Ascending aorta (tissue), 2 donors: ENCODE results near the gene STK38L. TPM values are rescaled to one million over a fixed set of nuclear protein-coding genes. Genes with fewer than 3 reads are reported as not detected.

Experiments
- DNase-seq, 2 donors: peaks; one replicate each; pipeline ENCODE4 v3.0.0-alpha.2; 2019; ENCODE audit warnings: low spot score in 2 of 2
- H3K27ac ChIP-seq, 2 donors: fragments of 200-600 bp; sonication (generic); one replicate each; pipeline ENCODE4 v1.5.1; 2016 to 2017; ENCODE audit warnings: mild to moderate bottlenecking in 1 of 2
- H3K27me3 ChIP-seq: fragments of 200-600 bp; sonication (generic); one replicate; pipeline ENCODE4 v1.5.1; 2017
- H3K36me3 ChIP-seq, 2 donors: fragments of 200-600 bp; sonication (generic); one replicate each; pipeline ENCODE4 v1.5.1; 2016
- H3K4me1 ChIP-seq, 2 donors: fragments of 200-600 bp; sonication (generic); one replicate each; pipeline ENCODE4 v1.5.1; 2016 to 2017; ENCODE audit warnings: mild to moderate bottlenecking in 1 of 2
- H3K4me3 ChIP-seq, 2 donors: fragments of 200-600 bp; sonication (generic); one replicate each; pipeline ENCODE4 v1.5.1; 2016 to 2017; ENCODE audit warnings: mild to moderate bottlenecking in 1 of 2
- H3K9me3 ChIP-seq, 2 donors: fragments of 200-600 bp; sonication (generic); one replicate each; pipeline ENCODE4 v1.5.1; 2016
- intact Hi-C: fragments of 100-400 bp; cut with DNase I; formaldehyde crosslinking; loops from one replicate; pipeline ENCODE4 v1.15.1; 2023
- total RNA-seq: library from RNA; depleted of rRNA; stranded (reverse); fragments of >200 nt; gene quantifications from one replicate; pipeline ENCODE4 v1.1.0, GENCODE V29; 2016
- TF ChIP-seq, protein P1 (sequence below), 3 experiments: fragments of 200-600 bp in 2 of 3; fragments of 450-650 bp in 1 of 3; sonication (generic) in 2 of 3; IDR thresholded peaks; one replicate each; pipeline ENCODE4 v1.5.1; 2016 to 2019; ENCODE audit warnings: antibody characterized with exemption in 3 of 3, mild to moderate bottlenecking in 1 of 3, moderate library complexity in 1 of 3

The STK38L gene
- total RNA-seq, 1 donor from 2014 or later: 137 TPM

DNA sequence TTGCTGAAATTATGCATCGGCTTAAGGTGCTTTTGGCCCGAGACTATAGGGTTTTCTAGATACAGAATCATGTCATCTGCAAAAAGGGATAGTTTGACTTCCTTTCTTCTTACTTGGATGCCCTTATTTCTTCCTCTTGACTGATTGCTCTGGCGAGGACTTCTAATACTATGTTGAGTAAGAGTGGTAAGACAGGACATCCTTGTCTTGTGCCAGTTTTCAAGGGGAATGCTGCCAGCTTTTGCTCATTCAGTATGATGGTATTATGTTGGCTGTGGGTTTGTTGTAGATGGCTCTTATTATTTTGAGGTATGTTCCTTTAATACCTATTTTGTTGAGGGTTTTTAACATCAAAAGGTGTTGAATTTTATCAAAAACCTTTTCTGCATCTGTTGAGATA is 96.9 kb downstream of the STK38L start:
- no peak overlapping the region for H3K4me3 ChIP-seq
- H3K4me1 ChIP-seq: no peaks in the 10 kb centered on the region
- TF ChIP-seq, protein P1, sequence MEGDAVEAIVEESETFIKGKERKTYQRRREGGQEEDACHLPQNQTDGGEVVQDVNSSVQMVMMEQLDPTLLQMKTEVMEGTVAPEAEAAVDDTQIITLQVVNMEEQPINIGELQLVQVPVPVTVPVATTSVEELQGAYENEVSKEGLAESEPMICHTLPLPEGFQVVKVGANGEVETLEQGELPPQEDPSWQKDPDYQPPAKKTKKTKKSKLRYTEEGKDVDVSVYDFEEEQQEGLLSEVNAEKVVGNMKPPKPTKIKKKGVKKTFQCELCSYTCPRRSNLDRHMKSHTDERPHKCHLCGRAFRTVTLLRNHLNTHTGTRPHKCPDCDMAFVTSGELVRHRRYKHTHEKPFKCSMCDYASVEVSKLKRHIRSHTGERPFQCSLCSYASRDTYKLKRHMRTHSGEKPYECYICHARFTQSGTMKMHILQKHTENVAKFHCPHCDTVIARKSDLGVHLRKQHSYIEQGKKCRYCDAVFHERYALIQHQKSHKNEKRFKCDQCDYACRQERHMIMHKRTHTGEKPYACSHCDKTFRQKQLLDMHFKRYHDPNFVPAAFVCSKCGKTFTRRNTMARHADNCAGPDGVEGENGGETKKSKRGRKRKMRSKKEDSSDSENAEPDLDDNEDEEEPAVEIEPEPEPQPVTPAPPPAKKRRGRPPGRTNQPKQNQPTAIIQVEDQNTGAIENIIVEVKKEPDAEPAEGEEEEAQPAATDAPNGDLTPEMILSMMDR (IDR thresholded peaks at IDR 0.05): no peak
- no peak for DNase-seq
- intact Hi-C loops: no loop called here
- no peaks in the 10 kb centered on the region for H3K27me3 ChIP-seq
- no peaks in the 10 kb centered on the region for H3K9me3 ChIP-seq
- H3K27ac ChIP-seq: no peak overlapping the region
- H3K36me3 ChIP-seq: no peaks in the 10 kb centered on the region

- Histone ChIP-seq H3K4me3 (no peak overlapping the region), H3K36me3 (no peaks in the 10 kb centered on the region), H3K27ac (no peak overlapping the region), H3K9me3 (no peaks in the 10 kb centered on the region), H3K4me1 (no peaks in the 10 kb centered on the region), H3K27me3 (no peaks in the 10 kb centered on the region)
- no peak for DNase-seq
- intact Hi-C loops: no loop called here
- TF ChIP-seq, protein P1 (IDR thresholded peaks at IDR 0.05): no peak
These were observed 98.5 kb downstream of the STK38L start for GRCh38 chr12:27342536-27342935.

DNA sequence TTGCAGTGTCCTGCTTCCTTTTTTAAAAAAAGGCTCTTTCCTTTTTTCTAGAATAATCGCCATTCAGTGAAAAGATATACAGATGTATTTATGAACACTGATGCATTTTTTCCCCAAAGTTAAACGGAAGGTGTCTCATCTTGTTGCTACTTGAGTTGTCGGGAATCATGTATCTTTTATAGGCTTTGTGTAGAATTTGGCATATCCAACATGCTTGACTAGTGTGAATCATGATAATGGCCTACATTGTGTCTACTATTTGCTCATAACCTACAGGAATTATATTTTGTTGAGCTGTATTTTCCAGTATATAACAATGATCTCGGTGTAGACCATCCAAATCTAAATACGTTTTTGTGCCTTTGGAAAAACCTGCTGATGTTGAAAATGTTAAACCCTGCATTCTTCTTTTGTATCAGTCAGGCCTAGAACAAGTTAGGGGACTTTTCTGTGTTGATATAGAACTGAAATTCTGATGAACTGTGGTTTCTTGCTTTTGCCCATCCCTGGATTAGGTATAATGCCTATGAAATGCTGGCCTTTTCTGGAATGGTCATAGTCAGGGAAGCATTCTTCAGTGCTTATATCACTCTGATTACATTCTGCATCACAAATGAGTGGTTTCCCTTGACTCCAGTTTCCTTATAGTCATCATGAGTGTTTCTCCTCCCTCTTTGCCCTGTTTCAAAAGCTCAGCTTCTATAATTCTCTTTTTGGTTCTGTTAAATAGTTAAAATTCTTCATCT is 99.3 kb downstream of the STK38L start:
- intact Hi-C loops: no loop called here
- TF ChIP-seq, protein P1 (IDR thresholded peaks at IDR 0.05): no peak

GRCh38 chr12:27344246-27344645 is 100.2 kb downstream of the STK38L start:
- no peak for DNase-seq
- Histone ChIP-seq H3K4me3 (no peak overlapping the region), H3K27me3 (no peaks in the 10 kb centered on the region), H3K36me3 (no peaks in the 10 kb centered on the region), H3K9me3 (no peaks in the 10 kb centered on the region), H3K27ac (no peak overlapping the region), H3K4me1 (no peaks in the 10 kb centered on the region)
- intact Hi-C loops: no loop called here
- TF ChIP-seq, protein P1 (IDR thresholded peaks at IDR 0.05): no peak

More for the DNA sequence above, 99.3 kb downstream of the STK38L start:
- DNase-seq: no peak
- Histone ChIP-seq H3K27me3 (no peaks in the 10 kb centered on the region), H3K4me1 (no peaks in the 10 kb centered on the region), H3K36me3 (no peaks in the 10 kb centered on the region), H3K4me3 (no peak overlapping the region), H3K9me3 (no peaks in the 10 kb centered on the region), H3K27ac (no peak overlapping the region)

GRCh38 chr12:27344760-27345159 is 100.7 kb downstream of the STK38L start:
- TF ChIP-seq, protein P1 (IDR thresholded peaks at IDR 0.05): no peak
- H3K9me3 ChIP-seq: no peaks in the 10 kb centered on the region
- H3K27me3 ChIP-seq: no peaks in the 10 kb centered on the region
- no peak overlapping the region for H3K27ac ChIP-seq
- no peaks in the 10 kb centered on the region for H3K36me3 ChIP-seq
- H3K4me1 ChIP-seq: no peaks in the 10 kb centered on the region
- H3K4me3 ChIP-seq: no peak overlapping the region
- DNase-seq: no peak
- intact Hi-C loops: no loop called here
